ENCODE measurements around the gene PBXIP1. TPM values are rescaled to one million over a fixed set of nuclear protein-coding genes. Genes with fewer than 3 reads are reported as not detected.

The PBXIP1 gene
- total and polyA plus RNA-seq, 10 of the 15 experiments (the other 5 are each of a cell fraction or from before 2014, with no cell fraction given), result 0.63 to 25.6 (median 15.4) TPM

DNA sequence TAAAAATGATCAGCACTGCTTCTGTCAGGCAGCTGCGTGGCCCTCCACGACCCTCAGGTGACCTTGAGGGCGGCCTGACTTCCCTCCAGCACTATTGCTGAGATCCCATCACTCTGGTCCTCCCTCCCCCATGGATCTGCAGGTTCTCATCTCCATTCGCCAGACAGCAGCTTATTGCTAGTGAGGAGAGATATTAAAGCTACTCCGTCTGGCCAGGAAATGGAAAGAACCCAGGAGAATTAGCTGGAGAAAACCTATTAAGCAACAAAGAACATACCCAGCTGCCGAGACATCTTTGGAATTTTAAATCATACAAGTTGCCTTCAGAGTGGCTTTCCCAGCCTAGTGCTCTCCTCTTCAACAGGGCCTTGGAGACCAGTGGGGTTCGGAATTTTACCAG lies 60.1 kb downstream of the PBXIP1 start:
- no peak for ATAC-seq
- no peak overlapping the region for H3K27ac ChIP-seq (ENCODE audit: control insufficient read depth, insufficient read depth)
- no peak overlapping the region for H3K4me2 ChIP-seq (ENCODE audit: control insufficient read depth, insufficient read depth)
- H3K4me3 ChIP-seq, result no peak overlapping the region
- no peak overlapping the region for H3K9ac ChIP-seq (ENCODE audit: control insufficient read depth, insufficient read depth, low read length)
- WGBS (ENCODE audit: insufficient coverage, insufficient replicate concordance, low lambda C conversion rate, missing lambda C conversion rate), result 67% methylated on average over 7 of the region's 7 CpGs
- H4K20me1 ChIP-seq (ENCODE audit: control insufficient read depth, insufficient read depth), result no peaks in the 10 kb centered on the region
- in situ Hi-C loops (cut with MboI) (no loop called here), intact Hi-C loops (cut with micrococcal nuclease; ENCODE audit: unreplicated experiment) (no loop called here)
- no peak overlapping the region for H2AFZ ChIP-seq (ENCODE audit: control insufficient read depth, low read depth, low read length)
- ChIA-PET RAD21 (ENCODE audit: unreplicated experiment) (no interaction called here), CTCF (interaction anchor here (0.6 to 1.4 kb wide), 5 partner anchors 17 to 336 kb away, joined by 3 to 6 read pairs (median 3); no protein-coding TSS in a partner anchor), POLR2A (interaction anchor here (0.6 kb wide), 1 partner anchor 28 kb away, joined by 4 read pairs; no protein-coding TSS in a partner anchor), SMC1A (ENCODE audit: uncharacterized antibody, unreplicated experiment) (interaction anchor here (0.9 to 1.4 kb wide), 3 partner anchors 15 to 226 kb away, joined by 3 to 5 read pairs (median 4); no protein-coding TSS in a partner anchor)
- no peaks in the 10 kb centered on the region for H3K27me3 ChIP-seq (replicated peaks in 1 of 2; ENCODE audit: control insufficient read depth in 2 of 2, insufficient read depth in 2 of 2, low read length in 1 of 2)
- H3K9me3 ChIP-seq (replicated peaks; ENCODE audit: control insufficient read depth, insufficient read depth, low read length), result no peaks in the 10 kb centered on the region
- H3K36me3 ChIP-seq (ENCODE audit: control insufficient read depth in 2 of 2, insufficient read depth in 2 of 2, low read length in 1 of 2), result no peaks in the 10 kb centered on the region
- no peak for TF ChIP-seq RCOR1 (conservative IDR thresholded peaks at IDR 0.05; ENCODE audit: low read depth, low read length)
- TF ChIP-seq, protein P1, sequence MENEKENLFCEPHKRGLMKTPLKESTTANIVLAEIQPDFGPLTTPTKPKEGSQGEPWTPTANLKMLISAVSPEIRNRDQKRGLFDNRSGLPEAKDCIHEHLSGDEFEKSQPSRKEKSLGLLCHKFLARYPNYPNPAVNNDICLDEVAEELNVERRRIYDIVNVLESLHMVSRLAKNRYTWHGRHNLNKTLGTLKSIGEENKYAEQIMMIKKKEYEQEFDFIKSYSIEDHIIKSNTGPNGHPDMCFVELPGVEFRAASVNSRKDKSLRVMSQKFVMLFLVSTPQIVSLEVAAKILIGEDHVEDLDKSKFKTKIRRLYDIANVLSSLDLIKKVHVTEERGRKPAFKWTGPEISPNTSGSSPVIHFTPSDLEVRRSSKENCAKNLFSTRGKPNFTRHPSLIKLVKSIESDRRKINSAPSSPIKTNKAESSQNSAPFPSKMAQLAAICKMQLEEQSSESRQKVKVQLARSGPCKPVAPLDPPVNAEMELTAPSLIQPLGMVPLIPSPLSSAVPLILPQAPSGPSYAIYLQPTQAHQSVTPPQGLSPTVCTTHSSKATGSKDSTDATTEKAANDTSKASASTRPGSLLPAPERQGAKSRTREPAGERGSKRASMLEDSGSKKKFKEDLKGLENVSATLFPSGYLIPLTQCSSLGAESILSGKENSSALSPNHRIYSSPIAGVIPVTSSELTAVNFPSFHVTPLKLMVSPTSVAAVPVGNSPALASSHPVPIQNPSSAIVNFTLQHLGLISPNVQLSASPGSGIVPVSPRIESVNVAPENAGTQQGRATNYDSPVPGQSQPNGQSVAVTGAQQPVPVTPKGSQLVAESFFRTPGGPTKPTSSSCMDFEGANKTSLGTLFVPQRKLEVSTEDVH (IDR thresholded peaks at IDR 0.05; ENCODE audit: low read depth, partially characterized antibody), result no peak
- TF ChIP-seq STAT1 (conservative IDR thresholded peaks at IDR 0.05), result no peak
- TF ChIP-seq, protein P2, sequence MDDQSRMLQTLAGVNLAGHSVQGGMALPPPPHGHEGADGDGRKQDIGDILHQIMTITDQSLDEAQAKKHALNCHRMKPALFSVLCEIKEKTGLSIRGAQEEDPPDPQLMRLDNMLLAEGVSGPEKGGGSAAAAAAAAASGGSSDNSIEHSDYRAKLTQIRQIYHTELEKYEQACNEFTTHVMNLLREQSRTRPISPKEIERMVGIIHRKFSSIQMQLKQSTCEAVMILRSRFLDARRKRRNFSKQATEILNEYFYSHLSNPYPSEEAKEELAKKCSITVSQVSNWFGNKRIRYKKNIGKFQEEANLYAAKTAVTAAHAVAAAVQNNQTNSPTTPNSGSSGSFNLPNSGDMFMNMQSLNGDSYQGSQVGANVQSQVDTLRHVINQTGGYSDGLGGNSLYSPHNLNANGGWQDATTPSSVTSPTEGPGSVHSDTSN (IDR thresholded peaks at IDR 0.05; ENCODE audit: insufficient replicate concordance, low read depth, low read length), result no peak
- no peak for TF ChIP-seq IKZF1 (conservative IDR thresholded peaks at IDR 0.05)
- no peak for TF ChIP-seq ZNF622 (IDR thresholded peaks at IDR 0.05)
- no peaks in the 10 kb centered on the region for H3K4me1 ChIP-seq (ENCODE audit: control insufficient read depth, insufficient read depth, low read length)
- BruUV-seq (replicated peaks), result no TSS peak
- DNase-seq (ENCODE audit: low read depth, low spot score), result no peak
- H3K79me2 ChIP-seq (ENCODE audit: control insufficient read depth, insufficient read depth, low read length), result no peaks in the 10 kb centered on the region
- no peak for FAIRE-seq

Small RNA genes lying within 50 kb of the gene (microRNA-seq; reads per million reads assigned to microRNA genes)
- gene MIR4258, result 2.4 reads per million, percentile 9 among the genes with 10 or more reads in this experiment

Small RNA genes lying within 50 kb of the gene (small RNA-seq; reads per million reads assigned to genes)
- not detected for gene MIR4258
- gene RF00017, result not detected

Other genes with a start within 250 kb of the PBXIP1 start
Only the 7 nearest of the 18 such genes appear.
- gene PMVK, start 19.4 kb downstream of the PBXIP1 start, total RNA-seq (2014; rRNA removed), result 20.8 and 23.8 TPM in 2 replicates
- 33.2 and 33.3 TPM in 2 replicates for gene PMVK, start 19.4 kb downstream of the PBXIP1 start, total RNA-seq (2014; rRNA removed; fragmentation: Illumina TruSeq; extraction: Trizol)
- gene PMVK, start 19.4 kb downstream of the PBXIP1 start, total RNA-seq (2021), result 72.5 and 74.7 TPM in 2 replicates
- 42.8 and 65.7 TPM in 2 replicates for gene PMVK, start 19.4 kb downstream of the PBXIP1 start, polyA plus RNA-seq (2011; rRNA removed)
- gene PMVK, start 19.4 kb downstream of the PBXIP1 start, polyA plus RNA-seq (2014; fragmentation: Illumina TruSeq; extraction: Trizol), result 15.1 and 31.1 TPM in 2 replicates
- 10 to 100 TPM in 1 of 2 experiments, 1 to 10 TPM in 1; 6.0 to 28.8 TPM for gene PMVK, start 19.4 kb downstream of the PBXIP1 start, polyA plus RNA-seq (2014; fragmentation: Nextera tagmentation; extraction: Ambion mirVana)
- 90.4 and 94.3 TPM in 2 replicates for gene PMVK, start 19.4 kb downstream of the PBXIP1 start, polyA plus RNA-seq (2014; rRNA removed)
- 100 to 1,000 TPM; 118 to 121 TPM for gene PMVK, start 19.4 kb downstream of the PBXIP1 start, polyA plus RNA-seq (2016; fragmentation: Nextera tagmentation; extraction: Ambion mirVana)
- 21.1 and 21.9 TPM in 2 replicates for gene PYGO2, start 5.7 kb upstream of the PBXIP1 start, total RNA-seq (2014; rRNA removed)
- 12.4 and 12.9 TPM in 2 replicates for gene PYGO2, start 5.7 kb upstream of the PBXIP1 start, total RNA-seq (2014; rRNA removed; fragmentation: Illumina TruSeq; extraction: Trizol)
- gene PYGO2, start 5.7 kb upstream of the PBXIP1 start, total RNA-seq (2021), result 32.9 and 33.8 TPM in 2 replicates
- 14.4 and 22.8 TPM in 2 replicates for gene PYGO2, start 5.7 kb upstream of the PBXIP1 start, polyA plus RNA-seq (2011; rRNA removed)
- gene PYGO2, start 5.7 kb upstream of the PBXIP1 start, polyA plus RNA-seq (2014; fragmentation: Illumina TruSeq; extraction: Trizol), result 19.8 and 24.2 TPM in 2 replicates
- gene PYGO2, start 5.7 kb upstream of the PBXIP1 start, polyA plus RNA-seq (2014; fragmentation: Nextera tagmentation; extraction: Ambion mirVana), result 1 to 10 TPM; 8.1 to 8.3 TPM
- gene PYGO2, start 5.7 kb upstream of the PBXIP1 start, polyA plus RNA-seq (2014; rRNA removed), result 27.8 and 30.0 TPM in 2 replicates
- 10 to 100 TPM; 27.8 to 28.0 TPM for gene PYGO2, start 5.7 kb upstream of the PBXIP1 start, polyA plus RNA-seq (2016; fragmentation: Nextera tagmentation; extraction: Ambion mirVana)
- 22.2 and 24.7 TPM in 2 replicates for gene SHC1, start 14.6 kb upstream of the PBXIP1 start, total RNA-seq (2014; rRNA removed)
- 15.1 and 16.7 TPM in 2 replicates for gene SHC1, start 14.6 kb upstream of the PBXIP1 start, total RNA-seq (2014; rRNA removed; fragmentation: Illumina TruSeq; extraction: Trizol)
- gene SHC1, start 14.6 kb upstream of the PBXIP1 start, total RNA-seq (2021), result 36.5 and 38.3 TPM in 2 replicates
- gene SHC1, start 14.6 kb upstream of the PBXIP1 start, polyA plus RNA-seq (2011; rRNA removed), result 25.8 and 49.3 TPM in 2 replicates
- 47.3 and 67.3 TPM in 2 replicates for gene SHC1, start 14.6 kb upstream of the PBXIP1 start, polyA plus RNA-seq (2014; fragmentation: Illumina TruSeq; extraction: Trizol)
- 1 to 10 TPM; 2.6 to 3.7 TPM for gene SHC1, start 14.6 kb upstream of the PBXIP1 start, polyA plus RNA-seq (2014; fragmentation: Nextera tagmentation; extraction: Ambion mirVana)
- gene SHC1, start 14.6 kb upstream of the PBXIP1 start, polyA plus RNA-seq (2014; rRNA removed), result 35.0 and 35.4 TPM in 2 replicates
- gene SHC1, start 14.6 kb upstream of the PBXIP1 start, polyA plus RNA-seq (2016; fragmentation: Nextera tagmentation; extraction: Ambion mirVana), result 10 to 100 TPM; 24.9 to 25.5 TPM
- gene CKS1B, start 18.6 kb upstream of the PBXIP1 start, total RNA-seq (2014; rRNA removed), result 176 and 192 TPM in 2 replicates
- 168 and 170 TPM in 2 replicates for gene CKS1B, start 18.6 kb upstream of the PBXIP1 start, total RNA-seq (2014; rRNA removed; fragmentation: Illumina TruSeq; extraction: Trizol)
- gene CKS1B, start 18.6 kb upstream of the PBXIP1 start, total RNA-seq (2021), result 125 and 134 TPM in 2 replicates
- gene CKS1B, start 18.6 kb upstream of the PBXIP1 start, polyA plus RNA-seq (2011; rRNA removed), result 534 and 543 TPM in 2 replicates
- gene CKS1B, start 18.6 kb upstream of the PBXIP1 start, polyA plus RNA-seq (2014; fragmentation: Illumina TruSeq; extraction: Trizol), result 316 and 394 TPM in 2 replicates
- 100 to 1,000 TPM; 598 to 608 TPM for gene CKS1B, start 18.6 kb upstream of the PBXIP1 start, polyA plus RNA-seq (2014; fragmentation: Nextera tagmentation; extraction: Ambion mirVana)
- gene CKS1B, start 18.6 kb upstream of the PBXIP1 start, polyA plus RNA-seq (2014; rRNA removed), result 214 and 229 TPM in 2 replicates
- gene CKS1B, start 18.6 kb upstream of the PBXIP1 start, polyA plus RNA-seq (2016; fragmentation: Nextera tagmentation; extraction: Ambion mirVana), result 100 to 1,000 TPM; 411 to 419 TPM
- gene FLAD1, start 27.2 kb upstream of the PBXIP1 start, total RNA-seq (2014; rRNA removed), result 64.2 and 68.7 TPM in 2 replicates
- 41.4 and 41.9 TPM in 2 replicates for gene FLAD1, start 27.2 kb upstream of the PBXIP1 start, total RNA-seq (2014; rRNA removed; fragmentation: Illumina TruSeq; extraction: Trizol)
- 53.6 and 61.5 TPM in 2 replicates for gene FLAD1, start 27.2 kb upstream of the PBXIP1 start, total RNA-seq (2021)
- 22.0 and 39.2 TPM in 2 replicates for gene FLAD1, start 27.2 kb upstream of the PBXIP1 start, polyA plus RNA-seq (2011; rRNA removed)
- gene FLAD1, start 27.2 kb upstream of the PBXIP1 start, polyA plus RNA-seq (2014; fragmentation: Illumina TruSeq; extraction: Trizol), result 29.9 and 51.6 TPM in 2 replicates
- 10 to 100 TPM; 22.9 to 30.1 TPM for gene FLAD1, start 27.2 kb upstream of the PBXIP1 start, polyA plus RNA-seq (2014; fragmentation: Nextera tagmentation; extraction: Ambion mirVana)
- gene FLAD1, start 27.2 kb upstream of the PBXIP1 start, polyA plus RNA-seq (2014; rRNA removed), result 78.7 and 85.7 TPM in 2 replicates
- gene FLAD1, start 27.2 kb upstream of the PBXIP1 start, polyA plus RNA-seq (2016; fragmentation: Nextera tagmentation; extraction: Ambion mirVana), result 10 to 100 TPM; 82.5 to 93.4 TPM
- gene LENEP, start 37.5 kb upstream of the PBXIP1 start, total RNA-seq (2014; rRNA removed), result 0.93 and 1.1 TPM in 2 replicates
- 0.27 and 0.88 TPM in 2 replicates for gene LENEP, start 37.5 kb upstream of the PBXIP1 start, total RNA-seq (2014; rRNA removed; fragmentation: Illumina TruSeq; extraction: Trizol)
- 0.40 and 0.64 TPM in 2 replicates for gene LENEP, start 37.5 kb upstream of the PBXIP1 start, total RNA-seq (2021)
- gene LENEP, start 37.5 kb upstream of the PBXIP1 start, polyA plus RNA-seq (2011; rRNA removed), result not detected in 2 replicates
- gene LENEP, start 37.5 kb upstream of the PBXIP1 start, polyA plus RNA-seq (2014; fragmentation: Illumina TruSeq; extraction: Trizol), result not detected in 2 replicates
- gene LENEP, start 37.5 kb upstream of the PBXIP1 start, polyA plus RNA-seq (2014; fragmentation: Nextera tagmentation; extraction: Ambion mirVana), result not detected
- not detected in 2 replicates for gene LENEP, start 37.5 kb upstream of the PBXIP1 start, polyA plus RNA-seq (2014; rRNA removed)
- not detected for gene LENEP, start 37.5 kb upstream of the PBXIP1 start, polyA plus RNA-seq (2016; fragmentation: Nextera tagmentation; extraction: Ambion mirVana)
- 26.8 and 28.1 TPM in 2 replicates for gene ZBTB7B, start 46.7 kb upstream of the PBXIP1 start, total RNA-seq (2014; rRNA removed)
- 13.1 and 13.4 TPM in 2 replicates for gene ZBTB7B, start 46.7 kb upstream of the PBXIP1 start, total RNA-seq (2014; rRNA removed; fragmentation: Illumina TruSeq; extraction: Trizol)
- gene ZBTB7B, start 46.7 kb upstream of the PBXIP1 start, total RNA-seq (2021), result 42.0 and 44.9 TPM in 2 replicates
- 9.1 and 20.6 TPM in 2 replicates for gene ZBTB7B, start 46.7 kb upstream of the PBXIP1 start, polyA plus RNA-seq (2011; rRNA removed)
- gene ZBTB7B, start 46.7 kb upstream of the PBXIP1 start, polyA plus RNA-seq (2014; fragmentation: Illumina TruSeq; extraction: Trizol), result 2.8 and 9.2 TPM in 2 replicates
- under 1 TPM; 0.11 to 0.13 TPM for gene ZBTB7B, start 46.7 kb upstream of the PBXIP1 start, polyA plus RNA-seq (2014; fragmentation: Nextera tagmentation; extraction: Ambion mirVana)
- gene ZBTB7B, start 46.7 kb upstream of the PBXIP1 start, polyA plus RNA-seq (2014; rRNA removed), result 33.0 and 33.5 TPM in 2 replicates
- 1 to 10 TPM; 2.6 to 3.1 TPM for gene ZBTB7B, start 46.7 kb upstream of the PBXIP1 start, polyA plus RNA-seq (2016; fragmentation: Nextera tagmentation; extraction: Ambion mirVana)